Endometrial microvascular endothelial cells (primary cell): ENCODE data around the gene MRGPRG. TPM values are rescaled to one million over a fixed set of nuclear protein-coding genes. Genes with fewer than 3 reads are reported as not detected.
"Not testable (repeated sequence)": the region's sequence is repeated elsewhere in the genome, so short reads cannot be mapped to it uniquely, and the experiment has no call there.

ENCODE experiments used
- in situ Hi-C: cut with HindIII; loops from 2 replicates; pipeline ENCODE4 v1.10.0; 2017; ENCODE audit warnings: low sequenced_read_pairs, low pct_unique_long_range_greater_than_20kb; ENCODE audit errors: inconsistent ontology term
- total RNA-seq: library from RNA; depleted of rRNA; stranded (reverse); fragments of >200 nt; gene quantifications from one replicate; pipeline ENCODE4 v1.2.3, GENCODE V29; 2015; ENCODE audit errors: inconsistent ontology term

MRGPRG gene
- total RNA-seq, 1 donor from 2014 or later = not detected

- in situ Hi-C loops = no loop called here
Observed at GRCh38 chr11:3183523-3183922, 35.1 kb downstream of the MRGPRG start.

GRCh38 chr11:3182462-3182852 is 36.2 kb downstream of the MRGPRG start:
- in situ Hi-C loops = no loop called here

- in situ Hi-C loops = no loop called here
Observed at GRCh38 chr11:3181725-3182461, 36.7 kb downstream of the MRGPRG start.

GRCh38 chr11:3180869-3181268 is 37.7 kb downstream of the MRGPRG start:
- in situ Hi-C loops = no loop called here

GRCh38 chr11:3178349-3178748 is 40.3 kb downstream of the MRGPRG start:
- in situ Hi-C loops = no loop called here

DNA sequence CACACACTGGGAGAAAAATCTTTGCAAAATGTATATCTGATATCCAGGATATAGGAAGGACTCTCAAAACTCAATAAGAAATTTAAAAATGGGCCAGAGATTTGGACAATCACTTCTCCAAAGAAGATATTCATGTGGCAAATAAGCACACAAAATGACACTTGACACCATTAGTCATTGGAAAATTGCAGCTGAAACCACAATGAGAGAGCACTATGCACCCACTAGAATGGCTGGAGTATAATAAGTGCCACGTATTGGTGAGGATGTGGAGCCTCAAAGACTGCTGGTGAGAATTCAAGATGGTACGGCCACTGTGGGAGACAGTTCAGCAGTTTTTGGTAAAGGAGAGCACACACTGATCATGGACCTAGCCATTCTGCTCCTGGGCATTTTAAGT is 40.7 kb downstream of the MRGPRG start:
- in situ Hi-C loops = no loop called here

DNA sequence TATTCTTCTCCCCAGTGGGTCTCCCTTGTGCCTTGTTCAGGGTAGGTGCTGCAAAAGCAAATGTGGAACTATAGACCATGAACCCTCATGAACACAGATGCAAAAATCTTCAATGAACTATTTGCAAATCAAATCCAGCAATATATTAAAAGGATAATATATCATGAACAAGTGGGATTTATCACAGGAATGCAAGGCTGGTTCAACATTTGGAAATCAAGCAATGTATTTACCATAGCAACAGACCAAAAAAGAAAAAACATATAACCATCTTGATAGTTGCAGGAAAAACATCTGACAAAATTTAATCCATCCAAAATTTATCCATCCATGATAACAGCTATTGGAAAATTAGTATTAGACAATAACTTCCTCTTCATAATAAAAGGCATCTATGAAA is 42.1 kb downstream of the MRGPRG start:
- in situ Hi-C loops = no loop called here

DNA sequence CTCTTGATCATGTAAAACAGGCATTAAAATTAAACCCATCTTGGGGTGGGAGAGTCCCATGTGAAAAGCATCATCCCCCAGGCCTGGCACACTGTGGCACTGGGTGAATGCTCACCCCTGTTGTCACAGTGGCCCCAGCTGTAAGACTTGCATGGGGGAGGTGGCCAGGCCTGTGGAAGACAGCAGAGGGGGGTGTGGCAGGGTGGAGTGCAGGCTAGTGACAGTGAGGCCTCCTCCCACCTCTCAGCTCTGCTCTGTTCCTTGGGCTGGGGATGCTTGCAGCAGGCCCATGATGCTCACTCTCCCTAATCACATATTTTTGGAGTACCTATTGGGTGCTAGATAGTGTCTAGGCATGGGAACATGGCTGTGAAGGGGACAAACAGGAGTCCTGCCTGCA is 43.4 kb downstream of the MRGPRG start:
- in situ Hi-C loops = no loop called here

- in situ Hi-C loops = no loop called here
Observed at GRCh38 chr11:3174387-3174786, 44.2 kb downstream of the MRGPRG start.

DNA sequence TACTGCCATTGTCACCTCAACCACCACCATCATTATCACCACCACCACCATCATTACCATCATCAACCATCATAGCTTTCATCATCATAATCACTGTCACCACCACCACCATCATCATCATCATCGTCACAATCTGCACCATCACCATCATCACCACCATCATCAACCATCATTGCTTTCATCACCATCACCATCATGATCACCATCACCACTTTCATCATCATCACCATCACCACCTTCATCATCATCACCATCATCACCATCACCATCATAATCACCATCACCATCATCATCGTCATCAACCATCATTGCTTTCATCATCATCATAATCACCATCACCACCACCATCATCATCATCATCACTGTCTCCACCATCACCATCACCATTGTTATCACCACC is 44.8 kb downstream of the MRGPRG start:
- in situ Hi-C loops = no loop called here

DNA sequence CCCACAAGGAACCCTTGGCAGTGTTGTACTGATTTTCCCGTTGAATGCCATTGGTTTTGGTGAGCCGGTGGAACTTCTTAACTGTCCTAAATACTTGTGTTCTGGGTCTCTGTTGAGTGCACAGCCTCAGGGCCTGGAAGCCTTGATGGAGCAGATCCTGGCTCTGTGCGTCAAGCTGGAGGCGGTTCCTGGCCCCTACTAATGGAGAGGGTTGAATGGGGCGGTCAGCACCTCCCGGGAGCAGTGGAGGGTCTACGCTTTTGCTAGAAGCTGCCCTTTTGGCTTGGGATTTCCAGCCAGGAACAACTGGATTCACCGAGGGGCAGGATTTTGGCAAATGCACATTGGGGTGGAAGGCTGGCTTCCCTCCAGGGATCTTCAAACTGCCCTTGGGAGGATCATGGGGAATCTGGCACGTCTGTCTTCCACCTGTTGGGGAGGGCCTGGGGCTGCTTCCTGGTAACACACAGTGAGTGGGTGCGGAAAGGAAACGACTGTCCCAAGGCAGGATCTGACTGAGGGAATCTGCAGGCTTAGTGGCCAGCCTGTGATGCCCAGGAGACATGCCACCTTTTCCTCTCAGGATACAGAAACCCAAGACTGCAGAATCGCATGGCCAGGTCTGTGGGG is 46.6 kb downstream of the MRGPRG start:
- in situ Hi-C loops = no loop called here

- in situ Hi-C loops = no loop called here
Observed at GRCh38 chr11:3170756-3171650, 47.6 kb downstream of the MRGPRG start.

- in situ Hi-C loops = no loop called here
Observed at GRCh38 chr11:3170044-3170755, 48.4 kb downstream of the MRGPRG start.

- in situ Hi-C loops = no loop called here
Observed at GRCh38 chr11:3169255-3170043, 49.2 kb downstream of the MRGPRG start.

GRCh38 chr11:3168742-3169254 is 49.8 kb downstream of the MRGPRG start:
- in situ Hi-C loops = not testable (repeated sequence)
